ENCODE data around the gene PREX1.

Gene PREX1

DNA sequence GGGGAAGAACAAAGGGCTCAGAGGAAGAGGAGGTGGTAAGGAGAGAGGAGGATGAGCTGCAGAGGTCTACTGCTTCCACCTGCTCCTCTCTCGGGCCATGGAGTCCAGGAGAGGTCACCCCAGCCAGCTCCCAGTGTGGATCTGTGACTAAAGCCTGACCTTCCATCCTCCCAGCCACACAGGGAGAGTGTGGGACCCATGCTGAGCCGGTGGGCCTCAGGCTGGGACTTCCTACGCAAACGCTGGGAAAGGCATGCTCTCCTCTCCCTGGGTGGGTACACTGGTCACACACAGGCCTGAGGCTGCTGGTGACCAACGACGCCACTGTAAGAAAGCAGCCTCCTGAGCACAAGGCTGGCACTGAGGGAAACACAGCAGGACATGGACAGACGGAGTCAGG is 111.3 kb downstream of the PREX1 start:
- no peak for DNase-seq (ENCODE audit: low spot score)

DNA sequence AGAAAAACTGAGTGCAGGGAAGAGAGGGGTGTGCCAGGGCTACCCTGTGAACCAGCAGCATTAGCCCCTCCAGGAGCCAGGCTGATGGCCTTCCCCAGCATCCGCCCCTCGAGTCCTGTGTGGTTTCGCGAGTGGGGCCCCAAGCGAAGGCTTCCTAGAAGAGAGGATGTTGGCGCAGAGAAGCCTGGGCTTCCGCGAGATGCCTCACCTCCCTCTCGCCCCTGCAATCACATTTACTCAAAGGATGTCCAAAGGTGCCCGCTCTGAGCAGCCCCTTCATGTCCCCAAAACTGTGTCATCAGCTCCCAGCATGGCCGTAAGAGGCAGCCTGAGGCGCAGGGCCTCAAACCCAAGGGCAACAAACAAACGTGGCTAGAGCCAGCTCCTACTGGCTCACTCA is 111.7 kb downstream of the PREX1 start:
- no peak for DNase-seq (ENCODE audit: low spot score)

DNA sequence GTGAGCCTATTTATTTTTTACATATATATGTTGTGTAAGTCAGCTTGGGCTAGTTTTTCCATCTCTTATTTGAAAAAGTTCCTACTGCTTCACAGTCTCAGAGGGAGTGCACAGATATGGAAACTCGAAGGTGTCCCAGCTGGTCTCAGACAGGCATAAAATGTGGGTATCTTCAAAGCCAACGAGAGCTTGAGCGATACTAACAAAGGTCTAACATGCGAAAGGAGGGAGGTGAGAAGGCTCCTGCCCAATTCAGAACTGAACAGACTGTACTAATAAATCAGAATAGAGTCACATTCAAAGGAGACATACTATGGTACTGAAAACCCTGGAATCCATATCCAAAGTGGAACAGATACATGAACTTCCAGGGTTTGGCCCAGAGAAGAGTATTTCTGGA is 113.0 kb downstream of the PREX1 start:
- DNase-seq (ENCODE audit: low spot score), result no peak

DNA sequence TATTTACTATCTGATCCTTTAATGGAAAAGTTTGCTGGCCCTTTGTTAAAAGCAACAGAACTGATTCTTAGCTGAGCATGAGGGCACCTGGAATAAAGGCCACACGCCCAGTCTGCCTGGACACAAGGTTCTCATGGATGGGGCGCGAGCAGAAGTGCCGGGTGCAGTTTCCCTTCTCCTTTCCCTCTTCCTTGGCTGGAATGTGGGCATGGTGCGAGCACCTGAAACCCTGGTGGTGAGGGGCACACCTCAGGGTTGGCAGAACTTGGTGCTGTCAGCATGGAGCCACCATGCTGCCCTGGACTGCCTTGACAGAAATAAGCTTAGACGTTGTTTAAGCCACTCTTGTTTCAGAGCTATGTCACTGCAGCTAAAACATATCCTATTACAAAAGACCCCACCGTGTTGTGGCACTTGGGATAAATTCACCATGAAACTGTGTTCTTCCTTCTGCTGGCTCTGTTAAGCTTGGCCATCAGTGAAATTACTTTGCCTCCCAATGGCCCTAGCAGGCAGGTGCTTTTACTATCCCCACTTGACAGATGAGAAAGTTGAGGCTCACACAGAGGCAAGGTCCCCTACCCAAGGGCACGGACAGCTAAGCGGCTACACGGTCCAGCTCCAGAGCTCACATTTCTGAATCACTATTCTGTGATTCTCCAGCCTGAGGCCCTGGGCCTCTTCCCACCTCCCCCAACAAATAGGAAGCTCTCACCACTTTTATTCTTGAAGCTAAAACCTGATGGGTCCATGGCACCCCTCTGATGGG is 115.9 kb downstream of the PREX1 start:
- no peak for DNase-seq (ENCODE audit: low spot score)

DNA sequence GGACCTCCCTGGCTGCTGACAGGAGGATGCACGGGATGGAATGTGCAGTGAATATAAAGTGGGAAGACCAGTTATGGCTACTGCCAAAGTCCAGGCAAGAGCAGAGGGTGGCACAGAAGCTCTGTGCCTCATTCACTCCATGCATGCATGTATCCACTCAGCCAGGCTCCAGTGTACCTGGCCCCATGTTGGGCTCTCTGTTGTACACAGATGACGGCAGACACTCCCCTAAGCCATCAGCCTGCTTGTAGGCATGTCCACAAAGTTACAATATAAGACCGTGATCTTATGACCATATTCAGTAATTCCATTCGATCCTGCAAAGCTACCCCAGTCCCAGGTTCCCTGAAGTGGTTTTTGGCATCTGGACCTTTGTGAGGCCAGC is 116.8 kb downstream of the PREX1 start:
- DNase-seq (ENCODE audit: low spot score), result no peak

DNA sequence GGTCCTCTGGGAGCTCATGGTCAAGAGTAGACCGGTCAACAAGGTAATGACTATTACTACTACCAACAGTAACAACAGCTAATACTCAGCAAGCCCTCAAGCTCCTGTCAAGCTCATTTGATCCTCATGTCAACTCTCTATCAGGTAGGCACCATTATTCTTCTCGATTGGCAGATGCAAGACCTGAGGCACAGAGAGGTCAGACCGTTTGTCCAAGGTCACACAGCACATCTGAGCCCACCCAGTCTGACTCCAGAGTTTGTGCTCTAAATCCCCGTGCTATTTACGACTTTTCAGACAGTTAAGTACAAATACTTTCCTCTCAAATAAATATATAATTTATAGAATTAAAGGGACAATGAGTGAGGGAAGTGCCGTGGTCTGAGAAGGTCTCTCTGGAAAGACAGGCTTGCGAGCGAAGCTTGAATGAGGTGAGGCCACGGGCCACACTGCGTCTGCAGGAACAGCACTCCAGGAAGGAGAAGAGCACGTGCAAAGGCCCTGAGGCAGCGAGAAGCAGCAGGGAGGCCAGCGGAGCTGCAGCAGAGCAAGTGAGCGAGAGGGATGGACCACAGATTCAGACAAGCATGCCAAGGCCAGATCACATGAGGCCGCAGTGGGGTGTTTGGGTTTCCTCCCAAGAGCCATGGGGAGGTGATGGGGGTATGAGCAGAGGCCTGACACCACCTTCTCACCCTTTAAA is 117.3 kb downstream of the PREX1 start:
- no peak for DNase-seq (ENCODE audit: low spot score)

DNA sequence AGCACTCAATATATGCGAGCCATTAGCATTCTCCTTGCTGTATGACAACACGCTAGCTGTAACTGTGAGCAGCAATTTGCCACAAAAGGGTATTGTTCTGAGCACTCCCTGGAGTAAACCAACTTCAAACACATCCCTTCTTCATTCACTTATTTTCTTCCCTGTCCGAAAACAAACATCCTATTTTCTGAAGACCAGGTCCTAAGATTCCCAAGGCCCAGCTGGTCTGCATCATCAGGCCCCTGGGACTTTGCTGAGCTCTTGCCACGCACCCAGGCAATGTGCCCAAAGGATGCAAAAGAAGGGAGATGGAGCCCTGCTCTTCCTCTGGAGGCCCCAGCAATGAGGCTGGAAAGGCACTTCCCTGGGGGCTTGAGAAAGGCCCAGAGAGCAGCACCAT is 118.1 kb downstream of the PREX1 start:
- DNase-seq (ENCODE audit: low spot score), result no peak

DNA sequence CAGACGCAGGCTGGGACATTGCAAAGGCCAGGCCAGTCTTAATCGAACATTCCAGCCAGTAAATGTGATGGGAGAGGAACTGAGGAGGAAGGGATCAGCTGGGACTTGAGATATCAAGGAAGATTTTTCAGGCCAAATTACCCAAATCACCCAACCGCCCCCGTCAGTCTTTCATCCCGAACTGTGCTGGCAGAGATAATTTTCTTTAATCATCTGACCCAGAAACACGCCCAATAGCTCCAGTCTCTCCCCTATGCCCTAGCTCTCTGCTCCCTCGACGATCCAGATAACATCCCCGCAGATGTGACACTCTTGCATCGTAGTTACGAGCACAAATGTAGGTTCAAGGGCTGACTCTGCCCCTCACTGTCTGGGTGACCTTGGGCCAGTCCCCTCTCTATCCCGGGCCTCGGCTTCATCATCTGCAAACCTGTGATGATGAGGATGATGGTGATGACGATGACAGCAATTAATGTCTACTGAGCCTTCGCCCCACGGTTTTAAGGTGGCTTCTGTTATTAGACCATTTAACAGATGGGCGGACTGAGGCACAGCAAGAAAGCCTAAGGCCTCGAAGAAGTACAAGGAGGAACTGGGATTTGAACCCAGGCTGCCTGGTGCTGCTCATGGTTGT is 118.6 kb downstream of the PREX1 start:
- DNase-seq (ENCODE audit: low spot score), result no peak

DNA sequence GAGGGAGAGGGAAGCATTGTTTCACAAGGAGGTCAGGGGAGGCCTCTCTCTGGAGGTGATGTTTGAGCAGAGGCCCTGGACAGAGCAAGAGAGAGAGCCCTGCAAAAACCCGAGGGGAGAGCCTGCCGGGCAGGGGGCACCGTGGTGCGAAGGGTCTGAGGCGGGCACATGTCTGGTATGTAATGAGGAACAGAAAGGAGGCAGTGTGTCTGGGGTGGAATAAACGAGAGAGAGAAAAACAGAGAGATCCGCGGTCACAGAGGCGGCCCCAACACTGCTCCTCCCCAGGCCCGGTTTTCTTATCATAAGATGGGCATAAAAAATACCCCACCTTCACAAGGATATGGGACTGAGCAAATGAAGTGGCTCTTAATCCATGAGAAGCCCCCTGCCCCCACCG is 119.2 kb downstream of the PREX1 start:
- DNase-seq (ENCODE audit: low spot score), result no peak

DNA sequence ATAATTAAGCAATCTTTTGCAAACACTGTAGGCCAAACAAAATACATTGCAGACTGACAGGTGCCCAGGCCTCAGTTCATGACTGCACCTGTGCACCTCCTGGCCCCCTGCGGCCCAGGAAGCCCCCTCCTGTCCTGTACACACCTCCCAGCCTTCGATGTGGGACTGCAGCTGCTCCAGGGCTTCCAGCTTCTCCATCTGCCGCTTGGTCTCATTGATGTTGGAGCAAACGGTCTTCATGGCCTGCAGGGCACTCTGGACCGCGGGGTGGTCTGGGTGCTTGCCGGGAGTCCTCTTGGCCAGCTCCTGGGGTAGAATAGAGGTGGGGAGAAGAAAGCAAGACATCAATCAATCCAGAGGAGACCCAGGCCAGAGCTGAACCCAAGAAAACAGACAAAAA is 119.7 kb downstream of the PREX1 start:
- no peak for DNase-seq (ENCODE audit: low spot score)

DNA sequence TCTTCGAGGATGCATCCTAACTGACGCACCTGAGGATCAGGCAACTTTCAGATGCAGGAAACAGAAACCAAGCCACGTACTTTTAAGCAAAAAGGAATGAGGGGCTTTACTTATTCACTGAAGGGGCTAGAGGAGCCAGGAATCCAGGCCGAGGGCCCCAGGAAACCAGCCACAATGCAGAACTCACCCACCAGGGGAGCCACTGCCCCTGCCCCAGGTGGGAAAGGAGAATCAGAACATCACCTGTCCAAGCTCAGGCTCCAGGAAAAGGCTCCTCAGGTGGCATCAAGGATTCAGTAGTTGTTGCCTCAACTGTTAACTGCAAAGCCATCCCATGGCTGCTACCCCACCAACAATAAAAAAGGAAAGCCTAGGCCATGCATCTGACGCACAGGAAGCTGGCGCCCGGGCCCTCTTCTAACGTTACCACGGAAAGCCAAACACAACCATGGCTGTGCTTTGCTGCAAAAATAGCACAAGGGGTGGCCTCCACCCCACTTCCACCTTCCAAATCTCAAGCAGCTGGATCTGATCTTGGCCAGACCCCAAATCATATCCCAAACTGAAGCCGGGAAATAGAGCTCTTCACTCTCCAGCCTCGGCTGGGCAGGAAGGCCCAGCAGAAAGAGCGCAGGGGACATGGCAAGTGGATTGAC is 121.0 kb downstream of the PREX1 start:
- DNase-seq (ENCODE audit: low spot score), result no peak

DNA sequence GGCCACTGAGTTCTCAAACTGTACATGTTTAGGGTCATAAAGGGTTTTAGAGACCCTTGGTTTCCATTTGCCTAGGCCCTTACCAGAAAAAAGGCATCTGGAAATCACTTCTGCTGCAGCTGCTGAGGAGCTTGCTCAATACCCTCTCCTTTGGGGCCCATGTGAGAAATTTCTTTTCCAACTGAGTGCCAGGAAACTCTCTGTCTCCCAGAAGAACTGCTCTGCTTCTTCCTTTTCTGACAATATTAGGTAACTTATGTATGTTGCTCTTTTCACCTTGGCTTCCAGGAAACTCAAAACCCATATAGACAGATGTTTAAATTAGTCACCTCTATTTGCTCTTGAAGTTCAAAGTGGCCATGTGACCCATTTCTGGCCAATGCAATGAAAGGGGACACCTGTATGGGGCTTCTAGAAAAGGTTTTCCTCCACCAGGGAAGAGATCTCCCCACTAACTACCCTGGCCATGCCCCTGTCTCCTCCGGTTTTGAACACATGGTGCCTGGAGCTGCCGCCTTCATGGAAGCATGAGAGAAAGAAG is 121.6 kb downstream of the PREX1 start:
- DNase-seq (ENCODE audit: low spot score), result no peak

DNA sequence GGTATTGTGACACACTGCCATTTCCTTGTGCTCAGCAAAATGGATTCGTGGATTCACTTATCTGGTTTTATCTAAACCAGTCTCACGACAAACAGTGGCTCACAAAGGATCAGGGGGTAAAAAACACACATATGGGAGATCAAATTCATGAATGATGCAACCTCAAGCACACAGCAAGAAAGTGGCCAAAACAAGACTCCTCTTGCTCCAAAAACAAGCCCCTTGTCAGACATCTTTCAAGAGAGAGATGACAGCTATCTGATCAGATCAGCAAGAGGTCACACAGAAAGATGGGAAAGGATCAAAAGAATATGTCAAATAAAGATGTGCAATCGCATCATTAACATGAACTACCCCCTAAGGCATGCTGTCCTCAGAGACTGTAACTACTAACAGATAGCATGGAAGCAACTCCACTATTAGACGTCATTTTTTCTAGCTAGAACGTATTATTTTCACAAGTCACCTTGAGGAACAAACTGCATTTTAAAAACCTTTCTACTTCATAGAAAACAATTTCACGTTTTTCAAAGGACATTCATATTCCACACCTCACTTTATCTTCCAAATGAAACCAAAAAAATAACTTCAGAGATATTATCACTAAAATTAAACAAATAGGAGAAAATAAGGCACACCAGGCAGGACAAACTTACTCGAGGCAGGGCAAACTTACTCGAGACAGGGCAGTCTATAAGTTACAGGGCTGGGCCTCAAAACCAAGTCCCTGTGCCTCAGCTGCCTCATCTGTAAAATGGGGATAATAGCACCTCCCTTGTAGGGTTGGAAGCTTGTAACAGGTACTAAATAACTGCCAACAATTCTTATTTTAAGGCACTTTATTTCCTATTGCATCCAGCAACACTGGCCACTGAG is 122.3 kb downstream of the PREX1 start:
- DNase-seq (ENCODE audit: low spot score), result no peak

DNA sequence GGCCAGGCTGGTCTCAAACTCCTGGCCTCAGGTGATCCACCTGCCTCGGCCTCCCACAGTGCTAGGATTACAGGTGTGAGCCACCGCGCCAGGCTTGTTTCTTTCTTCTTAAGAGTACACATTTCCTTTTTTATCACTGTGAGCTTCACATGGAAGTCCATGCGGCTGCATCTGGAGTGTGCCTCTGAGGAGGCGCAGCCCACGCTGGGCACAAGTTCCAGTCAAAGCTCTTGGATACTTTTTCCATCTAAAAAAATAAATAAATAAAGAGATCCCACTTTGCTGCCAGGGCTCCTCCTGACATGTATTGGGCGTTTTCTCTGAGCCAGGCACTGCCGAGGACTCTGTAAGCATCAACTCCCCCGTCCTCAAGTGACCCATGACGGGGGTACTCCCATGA is 123.0 kb downstream of the PREX1 start:
- DNase-seq (ENCODE audit: low spot score), result no peak

DNA sequence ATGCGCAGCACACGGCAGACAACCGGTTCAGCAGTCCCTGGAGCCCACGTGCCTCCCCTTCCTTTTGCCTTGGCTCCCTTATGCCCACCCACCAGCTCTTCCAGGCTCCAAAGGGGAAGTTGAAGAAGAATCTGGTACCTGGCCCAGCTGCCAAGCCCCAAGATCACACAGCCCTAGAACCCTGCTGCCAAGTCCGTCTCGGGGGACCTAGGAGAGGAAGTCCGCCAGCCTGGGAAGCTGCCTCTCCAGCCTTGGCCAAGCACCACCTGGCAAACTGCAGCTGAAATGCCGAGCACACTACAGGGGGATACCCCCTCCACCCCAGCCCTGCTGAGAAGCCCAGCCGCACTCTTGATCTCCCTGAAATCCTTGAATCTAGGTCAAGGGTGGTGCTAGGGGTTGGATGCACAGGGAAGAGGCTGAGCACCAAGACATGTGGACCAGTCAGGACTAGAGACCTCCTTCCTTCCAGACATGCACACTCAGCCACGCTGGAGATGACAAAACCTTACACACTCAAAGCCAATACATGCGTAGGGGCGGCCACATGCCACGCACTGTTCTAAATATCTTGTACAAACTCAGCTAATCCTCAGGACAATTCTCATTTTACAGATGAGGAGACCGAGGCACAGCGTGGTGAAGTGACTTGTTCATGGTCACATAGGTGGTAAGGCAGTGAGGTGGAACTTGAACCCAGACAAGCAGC is 124.1 kb downstream of the PREX1 start:
- DNase-seq (ENCODE audit: low spot score), result no peak

DNA sequence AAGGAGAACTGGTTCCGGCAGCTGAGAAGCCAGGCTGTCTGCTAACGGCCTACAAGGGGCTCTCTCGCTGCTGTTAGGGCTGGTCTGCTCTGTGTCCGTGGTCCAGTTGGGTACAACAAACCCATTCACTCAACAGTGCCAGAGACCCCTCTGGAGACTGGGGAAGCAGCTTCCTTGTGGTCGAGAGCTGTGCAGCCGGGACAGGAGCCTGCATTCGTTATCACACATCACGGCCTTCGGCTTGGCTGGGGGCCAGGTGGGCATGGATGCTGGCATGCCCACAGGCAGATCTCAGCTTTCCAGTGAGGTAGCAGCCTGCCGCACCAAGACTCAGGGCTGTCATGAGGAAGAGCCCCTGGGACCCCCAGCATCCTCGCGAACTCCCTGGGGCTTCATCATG is 124.7 kb downstream of the PREX1 start:
- DNase-seq (ENCODE audit: low spot score), result no peak

DNA sequence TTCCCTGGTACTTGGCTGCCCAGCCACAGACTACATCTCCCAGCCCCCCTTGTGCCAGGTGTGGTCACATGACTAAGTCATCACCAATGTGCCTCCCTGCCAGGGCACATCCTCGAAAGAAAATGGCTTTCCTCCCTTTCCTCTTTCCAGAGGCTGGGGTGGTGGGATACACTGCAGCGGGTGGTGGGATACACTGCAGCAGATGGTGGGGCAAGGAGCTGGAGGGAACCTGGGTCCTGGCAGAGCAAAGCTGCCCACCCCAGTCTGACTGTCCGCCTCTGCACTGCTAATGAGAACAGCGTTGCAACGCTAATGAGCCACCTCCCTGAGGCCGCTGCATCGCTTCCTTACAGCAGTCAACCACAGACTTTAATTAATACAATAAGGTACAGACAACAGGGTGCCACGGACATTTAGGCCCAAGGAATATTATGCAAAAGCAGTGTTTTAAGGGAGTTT is 125.3 kb downstream of the PREX1 start:
- DNase-seq (ENCODE audit: low spot score), result no peak

DNA sequence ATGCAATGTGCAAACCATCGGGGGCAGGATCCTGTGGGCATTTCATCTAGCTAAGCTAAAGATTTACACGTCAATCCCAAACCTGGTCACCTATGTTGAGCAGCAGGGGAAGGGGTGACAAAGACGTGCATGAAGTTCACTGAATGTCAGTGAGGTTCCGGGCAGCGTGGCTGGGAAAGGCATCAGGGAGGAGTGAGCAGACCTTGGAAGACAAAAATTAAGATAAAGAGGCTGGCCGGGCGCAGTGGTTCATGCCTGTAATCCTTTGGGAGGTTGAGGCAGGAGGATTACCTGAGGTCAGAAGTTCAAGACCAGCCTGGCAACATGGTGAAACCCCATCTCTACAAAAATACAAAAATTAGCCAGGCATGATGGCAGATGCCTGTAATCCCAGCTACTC is 126.1 kb downstream of the PREX1 start:
- no peak for DNase-seq (ENCODE audit: low spot score)

DNA sequence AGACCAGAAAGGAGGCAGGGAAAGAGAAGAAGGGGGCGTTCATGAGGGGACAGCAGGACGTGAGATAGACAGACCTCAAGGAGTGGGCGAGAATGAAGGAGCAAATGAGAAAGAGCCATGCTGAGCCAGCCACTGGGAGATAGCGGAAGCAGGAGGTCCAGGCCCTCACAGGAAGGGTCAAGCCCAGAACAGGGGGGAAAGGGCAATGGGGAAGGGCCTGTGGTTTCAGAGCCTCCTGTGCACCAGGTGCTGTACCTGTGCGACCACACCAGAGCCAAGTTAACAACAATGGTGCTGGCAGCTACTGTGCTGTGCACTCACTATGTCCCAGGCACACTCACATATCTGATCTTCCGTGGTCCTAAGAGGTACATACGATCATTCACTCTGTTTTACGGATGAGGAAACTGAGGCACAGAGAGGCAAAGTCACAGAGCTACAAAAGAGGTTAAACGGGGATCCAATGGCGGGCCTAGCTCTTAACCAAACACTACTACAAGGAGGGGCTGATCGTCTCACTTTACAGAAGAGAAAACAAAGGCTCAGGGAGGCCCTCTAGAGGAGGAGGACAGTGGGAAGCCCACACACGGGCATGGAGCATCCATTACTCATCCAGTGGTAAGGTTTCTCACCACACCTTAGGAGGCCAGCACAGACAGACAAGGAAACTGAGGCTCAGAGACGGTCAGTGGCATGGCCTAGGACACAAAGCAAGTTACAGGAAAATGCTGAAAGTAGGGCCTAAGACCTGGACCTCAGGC is 129.1 kb downstream of the PREX1 start:
- DNase-seq (ENCODE audit: low spot score), result no peak

DNA sequence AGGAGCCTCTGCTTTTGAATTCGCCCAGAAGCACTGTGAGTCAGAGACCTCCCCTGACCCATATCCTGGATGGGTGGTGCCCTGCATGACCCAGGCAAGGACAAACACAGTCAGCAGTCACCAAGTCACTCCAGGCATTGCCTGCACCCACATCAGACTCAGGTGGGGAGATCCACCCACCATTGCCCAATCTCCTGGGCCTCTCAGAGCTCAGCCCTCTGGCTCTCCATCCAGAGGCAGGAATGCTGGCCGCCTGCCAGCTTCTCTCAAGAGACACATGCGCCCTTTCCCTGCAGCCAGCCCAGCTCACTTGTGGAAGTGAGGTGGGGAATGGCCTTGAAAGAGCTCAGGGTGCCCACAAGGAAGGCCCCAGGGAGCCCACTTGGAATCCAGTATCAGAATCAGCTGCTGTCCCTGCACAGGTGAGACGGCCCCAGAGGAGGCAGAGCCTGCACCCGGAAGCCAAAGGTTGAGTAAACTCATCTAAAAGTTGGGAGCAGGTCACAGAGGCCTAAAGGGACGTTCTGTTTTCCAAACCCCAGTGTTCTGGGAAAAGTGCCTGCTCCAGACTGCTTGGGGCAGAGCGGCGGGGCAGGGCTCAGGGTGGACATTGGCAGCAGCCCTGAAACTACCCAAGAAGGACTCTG is 129.8 kb downstream of the PREX1 start:
- DNase-seq (ENCODE audit: low spot score), result no peak

Measured in hematopoietic multipotent progenitor cell treated with erythropoietin and hydrocortisone succinate and interleukin-3 and kit ligand, for 17 days (in vitro differentiated cells).